OCI-LY1 (cell line): ENCODE measurements around the gene ROCK1.

Experiments used
- H2AFZ ChIP-seq: fragments of 200-600 bp; sonication (generic), shearing (Covaris generic); 2 replicates; pipeline ENCODE4 v1.6.0; 2014; ENCODE audit warnings: antibody characterized with exemption, mild to moderate bottlenecking, low read length
- H3F3A ChIP-seq: fragments of 200-600 bp; sonication (generic), shearing (Covaris generic); 2 replicates; pipeline ENCODE4 v1.6.0; 2014; ENCODE audit warnings: mild to moderate bottlenecking, antibody characterized with exemption, low read length, moderate library complexity; ENCODE audit not compliant: insufficient read depth
- H3K27ac ChIP-seq: fragments of 200-600 bp; sonication (generic); 2 replicates; pipeline ENCODE4 v1.5.1; 2014; ENCODE audit warnings: low read length, mixed run types, mild to moderate bottlenecking, low read depth; ENCODE audit not compliant: poor library complexity, severe bottlenecking
- H3K27me3 ChIP-seq: fragments of 200-600 bp; sonication (generic); 2 replicates; pipeline ENCODE4 v1.6.0; 2014; ENCODE audit warnings: antibody characterized with exemption, mild to moderate bottlenecking, low read length, moderate library complexity; ENCODE audit not compliant: insufficient read depth
- H3K36me3 ChIP-seq: fragments of 200-600 bp; sonication (generic); 2 replicates; pipeline ENCODE4 v1.6.1; 2014; ENCODE audit warnings: mild to moderate bottlenecking, antibody characterized with exemption, low read length, moderate library complexity, mixed read lengths; ENCODE audit not compliant: insufficient read depth
- H3K4me1 ChIP-seq: fragments of 200-600 bp; sonication (generic); 2 replicates; pipeline ENCODE4 v1.5.1; 2014; ENCODE audit warnings: mild to moderate bottlenecking, low read length, moderate library complexity; ENCODE audit not compliant: insufficient read depth, severe bottlenecking
- H3K4me2 ChIP-seq: fragments of 200-600 bp; sonication (generic), shearing (Covaris generic); 2 replicates; pipeline ENCODE4 v1.6.1; 2014; ENCODE audit warnings: low read length
- H3K4me3 ChIP-seq: fragments of 200-600 bp; sonication (generic); 2 replicates; pipeline ENCODE4 v1.5.1; 2014; ENCODE audit warnings: low read length, low read depth, mild to moderate bottlenecking, mixed read lengths; ENCODE audit not compliant: poor library complexity, severe bottlenecking
- H3K79me2 ChIP-seq: fragments of 200-600 bp; shearing (Covaris generic); 2 replicates; pipeline ENCODE4 v1.6.1; 2016; ENCODE audit warnings: mixed run types, low read length, mixed read lengths; ENCODE audit not compliant: insufficient read depth
- H3K9ac ChIP-seq: fragments of 200-600 bp; sonication (generic), shearing (Covaris generic); 2 replicates; pipeline ENCODE4 v1.6.1; 2014; ENCODE audit warnings: mild to moderate bottlenecking, low read length, mixed read lengths
- H3K9me2 ChIP-seq: fragments of 200-600 bp; sonication (generic), shearing (Covaris generic); 2 replicates; pipeline ENCODE4 v1.6.1; 2014; ENCODE audit warnings: low read depth, mild to moderate bottlenecking, low read length, mixed read lengths
- H3K9me3 ChIP-seq: fragments of 200-600 bp; shearing (Covaris generic); 2 replicates; pipeline ENCODE4 v1.6.1; 2014; ENCODE audit warnings: low read length, mixed read lengths
- H4K20me1 ChIP-seq: fragments of 200-600 bp; sonication (generic), shearing (Covaris generic); 2 replicates; pipeline ENCODE4 v1.6.0; 2016; ENCODE audit warnings: mild to moderate bottlenecking, low read length; ENCODE audit not compliant: insufficient read depth
- CTCF ChIP-seq: fragments of 200-600 bp; sonication (generic), shearing (Covaris generic); IDR thresholded peaks from 2 replicates; pipeline ENCODE4 v1.5.1; 2017; ENCODE audit warnings: mild to moderate bottlenecking, antibody characterized with exemption, low read length, moderate library complexity, mixed read lengths
- EZH2 ChIP-seq: fragments of 200-600 bp; sonication (generic), shearing (Covaris generic); IDR thresholded peaks from 2 replicates; pipeline ENCODE4 v1.8.0; 2017; ENCODE audit warnings: borderline replicate concordance, mixed run types, mild to moderate bottlenecking, antibody characterized with exemption, low read length, moderate library complexity, mixed read lengths

ROCK1 gene

GRCh38 chr18:21051620-21052019 lies 60.0 kb downstream of the ROCK1 start:
- H3K9me2 ChIP-seq, result no peaks in the 10 kb centered on the region

GRCh38 chr18:21049306-21049705 lies 62.3 kb downstream of the ROCK1 start:
- H4K20me1 ChIP-seq, result no peaks in the 10 kb centered on the region
- H3K4me2 ChIP-seq, result no peak overlapping the region
- H3K4me1 ChIP-seq, result peaks cover 1% of the 10 kb centered on the region
- H3K4me3 ChIP-seq, result no peak overlapping the region
- H3K9ac ChIP-seq, result no peak overlapping the region
- H3K79me2 ChIP-seq, result peaks cover 5% of the 10 kb centered on the region; the same call in 1 of the 2 replicates
- H3K9me2 ChIP-seq, result no peaks in the 10 kb centered on the region
- H2AFZ ChIP-seq, result no peak overlapping the region
- H3K36me3 ChIP-seq, result peaks cover 22% of the 10 kb centered on the region
- TF ChIP-seq CTCF (no peak), EZH2 (no peak)
- no peaks in the 10 kb centered on the region for H3K9me3 ChIP-seq
- H3K27ac ChIP-seq, result no peak overlapping the region
- H3K27me3 ChIP-seq, result no peaks in the 10 kb centered on the region
- H3F3A ChIP-seq, result no peaks in the 10 kb centered on the region

More at GRCh38 chr18:21051620-21052019, 60.0 kb downstream of the ROCK1 start:
- H3K36me3 ChIP-seq, result peaks cover 11% of the 10 kb centered on the region
- TF ChIP-seq EZH2 (no peak), CTCF (no peak)
- no peak overlapping the region for H2AFZ ChIP-seq
- H4K20me1 ChIP-seq, result no peaks in the 10 kb centered on the region
- no peaks in the 10 kb centered on the region for H3K27me3 ChIP-seq
- peaks cover 8% of the 10 kb centered on the region; the same call in 1 of the 2 replicates for H3K79me2 ChIP-seq
- peaks cover 5% of the 10 kb centered on the region for H3K4me1 ChIP-seq
- no peaks in the 10 kb centered on the region for H3K9me3 ChIP-seq
- H3K27ac ChIP-seq, result no peak overlapping the region
- no peaks in the 10 kb centered on the region for H3F3A ChIP-seq
- H3K9ac ChIP-seq, result no peak overlapping the region
- H3K4me3 ChIP-seq, result no peak overlapping the region
- H3K4me2 ChIP-seq, result no peak overlapping the region

GRCh38 chr18:21047126-21047525 lies 64.5 kb downstream of the ROCK1 start:
- H3K27ac ChIP-seq, result no peak overlapping the region
- H3K27me3 ChIP-seq, result no peaks in the 10 kb centered on the region
- no peaks in the 10 kb centered on the region for H4K20me1 ChIP-seq
- no peaks in the 10 kb centered on the region for H3K9me2 ChIP-seq
- no peaks in the 10 kb centered on the region for H3F3A ChIP-seq
- TF ChIP-seq EZH2 (no peak), CTCF (no peak)
- no peak overlapping the region for H3K4me3 ChIP-seq
- H3K79me2 ChIP-seq, result no peaks in the 10 kb centered on the region
- H3K4me1 ChIP-seq, result no peaks in the 10 kb centered on the region
- no peaks in the 10 kb centered on the region for H3K9me3 ChIP-seq
- no peak overlapping the region for H3K9ac ChIP-seq
- no peak overlapping the region for H2AFZ ChIP-seq
- H3K4me2 ChIP-seq, result no peak overlapping the region
- peaks cover 34% of the 10 kb centered on the region for H3K36me3 ChIP-seq
